NCI-H2081 treated with DMSO at 0.1 percent for 48 hours (cell line): ENCODE data around the gene MORN4.
"Not testable (repeated sequence)": the region's sequence is repeated elsewhere in the genome, so short reads cannot be mapped to it uniquely, and the experiment has no call there.

ENCODE experiments used
- DNase-seq: peaks from one replicate; lab custom pipeline; 2025; lab: John Stamatoyannopoulos, UW

MORN4 gene

GRCh38 chr10:97640868-97641811 lies 7.8 kb upstream of the MORN4 start:
- no peak for DNase-seq

DNA sequence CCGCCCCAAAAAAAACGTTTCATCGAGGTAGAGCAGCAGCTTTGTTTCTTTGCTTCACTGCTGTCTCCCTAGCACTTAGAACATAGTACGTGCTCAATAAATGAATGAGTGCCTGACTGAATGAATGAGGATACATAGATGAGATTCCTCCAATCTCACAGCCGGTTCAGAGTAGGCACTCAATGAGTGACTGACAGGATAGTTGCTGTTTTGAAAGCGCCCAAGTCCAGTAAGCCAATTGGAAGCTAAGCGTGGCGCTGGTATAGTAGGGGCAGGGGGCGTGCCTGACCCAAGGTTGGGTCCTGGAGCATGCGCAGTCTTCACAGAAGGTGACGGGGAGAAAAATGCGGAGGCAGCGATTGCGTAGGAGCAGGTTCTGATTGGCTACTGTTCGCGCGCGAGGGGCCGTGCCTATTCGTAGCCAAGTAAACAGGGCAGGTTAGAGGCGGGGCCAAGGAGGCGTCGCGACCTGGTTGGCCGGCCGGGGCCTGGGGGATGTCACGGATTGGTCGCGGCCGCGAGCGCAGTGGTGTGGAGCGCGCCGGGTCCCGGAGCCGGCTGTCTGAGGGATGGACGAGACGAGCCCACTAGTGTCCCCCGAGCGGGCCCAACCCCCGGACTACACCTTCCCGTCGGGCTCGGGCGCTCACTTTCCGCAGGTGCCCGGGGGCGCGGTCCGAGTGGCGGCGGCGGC lies 7.0 kb upstream of the MORN4 start, which contains the start of gene PI4K2A:
PI4K2A (plus strand) TSS at position 498 of the 694 bp plus-strand sequence; CDS start at position 570, 72 bp downstream.
- peak; percentile 82 for DNase-seq

DNA sequence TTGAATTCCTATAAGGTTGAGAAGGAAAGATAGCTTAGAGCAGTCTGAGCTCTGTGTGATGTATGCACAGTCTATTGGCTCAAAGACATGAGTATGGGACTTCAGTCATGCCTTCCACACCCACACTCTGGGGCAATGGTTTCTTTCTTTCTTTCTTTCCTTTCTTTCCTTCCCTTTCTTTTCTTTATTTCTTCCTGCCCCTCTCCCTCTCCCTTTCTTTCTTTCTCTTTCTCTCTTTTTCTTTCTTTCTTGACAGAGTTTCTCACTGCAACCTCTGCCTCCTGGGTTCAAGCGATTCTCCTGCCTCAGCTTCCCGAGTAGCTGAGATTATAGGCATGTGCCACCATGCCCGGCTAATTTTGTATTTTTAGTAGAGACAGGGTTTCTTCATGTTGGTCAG lies 5.8 kb upstream of the MORN4 start:
- not testable (repeated sequence) for DNase-seq

GRCh38 chr10:97635577-97635976 lies 2.3 kb upstream of the MORN4 start:
- DNase-seq = no peak

GRCh38 chr10:97633921-97634320 lies 621 bp upstream of the MORN4 start:
- no peak for DNase-seq

DNA sequence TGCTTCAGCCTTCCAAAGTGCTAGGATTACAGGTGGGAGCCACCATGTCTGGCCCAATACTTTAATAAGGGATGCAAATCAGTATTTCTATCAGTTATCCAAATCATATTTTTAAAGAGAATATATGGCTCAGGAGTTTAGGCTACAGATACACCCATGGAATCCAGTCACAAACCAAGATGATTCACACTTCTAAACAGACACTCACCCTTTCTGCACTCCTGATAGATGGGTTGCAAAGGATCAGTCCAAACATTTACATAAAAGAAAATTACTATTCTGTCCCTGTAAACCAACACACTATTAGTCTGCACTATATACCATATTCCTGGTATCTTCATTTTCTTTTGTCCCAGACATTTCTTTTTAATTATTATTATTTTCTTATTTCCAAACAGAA lies 2.2 kb downstream of the MORN4 start:
- DNase-seq = no peak

GRCh38 chr10:97629289-97629688 lies 4.0 kb downstream of the MORN4 start:
- DNase-seq = no peak

- no peak for DNase-seq
Measured at GRCh38 chr10:97628228-97628627, 5.1 kb downstream of the MORN4 start.

DNA sequence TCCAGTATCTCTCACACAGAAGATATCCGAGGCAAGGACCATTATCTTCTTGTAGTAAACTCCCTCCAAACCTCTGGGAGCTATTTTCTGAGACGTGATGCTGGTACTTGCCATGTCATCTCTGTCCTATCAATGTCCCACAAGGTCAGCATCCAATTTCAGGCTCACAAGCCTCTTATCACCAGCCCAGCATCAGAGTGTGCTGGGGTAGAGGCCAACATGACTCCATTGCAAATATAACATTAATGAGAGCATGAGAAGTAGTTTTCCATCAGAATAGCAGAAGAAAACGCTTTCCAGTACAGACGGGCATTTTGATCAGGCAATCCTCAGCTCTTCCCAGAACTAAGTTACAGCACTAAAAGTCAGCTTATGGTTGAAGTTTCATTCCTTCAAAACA lies 5.6 kb downstream of the MORN4 start:
- DNase-seq = no peak

GRCh38 chr10:97623277-97623676 lies 10.0 kb downstream of the MORN4 start:
- no peak for DNase-seq

DNA sequence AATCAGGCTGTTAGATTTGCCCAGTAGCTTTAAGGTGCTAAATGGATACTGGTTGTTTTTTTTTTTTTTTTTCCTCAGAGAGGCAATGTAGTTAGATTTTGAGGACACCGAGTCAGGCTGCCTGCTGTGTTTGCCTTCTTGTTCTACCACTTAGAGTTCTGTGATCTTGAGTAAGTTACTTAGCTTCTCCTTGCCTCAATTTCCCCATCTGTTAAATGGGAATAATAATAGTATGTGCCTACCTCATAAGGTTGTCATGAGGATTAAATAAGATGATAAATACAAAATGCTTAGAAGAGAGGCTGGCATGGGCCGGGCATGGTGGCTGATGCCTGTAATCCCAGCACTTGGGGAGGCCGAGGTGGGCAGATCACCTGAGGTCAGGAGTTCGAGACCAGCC lies 14.6 kb downstream of the MORN4 start:
- DNase-seq = no peak

DNA sequence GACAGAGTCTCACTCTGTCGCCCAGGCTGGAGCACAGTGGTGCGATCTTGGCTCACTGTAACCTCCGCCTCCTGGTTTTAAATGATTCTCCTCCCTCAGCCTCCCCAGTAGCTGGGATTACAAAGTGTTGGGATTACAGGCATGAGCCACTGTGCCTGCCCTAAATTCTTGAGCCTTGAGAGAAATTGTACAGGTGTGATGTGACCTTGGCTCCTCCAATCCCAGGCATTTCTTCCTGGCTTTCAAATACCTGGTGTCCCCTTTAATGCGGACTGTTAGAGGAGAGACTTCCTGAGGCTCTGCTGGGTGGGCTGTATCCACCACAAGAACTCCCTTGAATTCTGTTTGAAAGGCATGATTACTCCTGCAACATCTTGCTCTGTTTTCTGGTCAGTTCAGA lies 15.0 kb downstream of the MORN4 start:
- DNase-seq = no peak

- no peak for DNase-seq
Measured at GRCh38 chr10:97612386-97612785, 20.9 kb downstream of the MORN4 start.

DNA sequence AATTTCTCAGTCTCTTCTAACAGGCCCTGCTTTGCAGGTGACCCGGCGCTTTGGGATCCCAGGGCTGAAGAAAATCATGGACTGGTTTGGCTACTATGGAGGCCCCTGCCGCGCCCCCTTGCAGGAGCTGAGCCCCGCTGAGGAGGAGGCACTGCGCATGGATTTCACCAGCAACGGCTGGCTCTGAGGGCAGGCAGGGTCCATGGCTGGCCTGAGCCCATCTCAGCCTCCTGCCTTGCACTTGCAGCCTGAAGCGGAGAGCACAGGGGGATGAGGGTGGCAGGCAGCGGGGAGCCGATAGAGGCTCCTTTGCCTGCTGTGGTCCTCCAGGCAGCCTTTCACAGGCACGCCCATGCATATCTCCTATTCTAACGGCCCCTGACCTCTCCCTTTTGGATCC lies 21.8 kb downstream of the MORN4 start:
- DNase-seq = no peak

DNA sequence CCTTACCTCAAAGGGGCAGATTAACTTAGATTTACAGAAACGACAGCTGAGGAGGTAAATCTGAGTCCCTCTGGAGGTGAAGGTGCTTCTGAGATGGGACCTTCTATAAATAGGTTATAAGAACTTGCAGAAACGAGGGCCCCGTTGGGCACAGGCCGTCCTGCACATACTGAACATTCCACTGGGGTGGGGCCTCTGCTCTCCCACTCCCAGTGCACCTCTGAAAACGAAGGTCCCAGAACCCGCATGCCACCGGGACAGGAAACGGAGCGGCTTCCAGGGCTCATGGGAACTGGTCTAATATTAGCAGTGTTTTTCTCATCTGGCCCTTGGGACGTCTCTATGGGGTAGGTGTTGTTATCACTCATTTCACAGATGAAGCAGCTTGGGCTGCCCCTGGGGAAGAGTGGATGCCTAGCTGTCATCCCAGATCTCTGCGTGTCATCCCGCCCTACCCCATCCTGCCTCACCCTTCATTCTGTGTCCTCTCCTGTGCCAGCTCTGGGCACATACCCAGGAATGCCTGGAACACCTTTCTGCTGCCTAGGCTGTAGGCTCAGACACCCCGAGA lies 24.2 kb downstream of the MORN4 start:
- no peak for DNase-seq

- DNase-seq = no peak
Measured at GRCh38 chr10:97607095-97607636, 26.1 kb downstream of the MORN4 start.

- no peak for DNase-seq
Measured at GRCh38 chr10:97601268-97602215, 31.8 kb downstream of the MORN4 start.

GRCh38 chr10:97600616-97601015 lies 32.7 kb downstream of the MORN4 start:
- no peak for DNase-seq

DNA sequence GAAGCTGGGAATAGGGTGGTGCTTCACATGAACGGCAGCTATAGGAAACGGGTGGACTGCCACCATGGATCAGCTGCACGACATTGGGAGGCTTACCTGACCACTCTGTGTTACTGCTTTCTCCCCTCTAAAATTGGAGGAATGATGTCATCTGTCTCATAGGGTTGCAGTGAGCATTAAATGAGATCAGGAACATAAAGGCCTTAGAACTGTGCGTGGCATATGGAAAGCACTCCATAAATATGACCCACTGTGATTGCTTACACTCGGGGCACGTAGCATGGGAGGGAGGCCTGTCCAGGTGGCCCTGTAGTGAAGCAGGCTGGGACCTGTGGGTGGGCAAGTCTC lies 34.1 kb downstream of the MORN4 start:
- DNase-seq = no peak

GRCh38 chr10:97598407-97599271 lies 34.7 kb downstream of the MORN4 start:
- DNase-seq = no peak

DNA sequence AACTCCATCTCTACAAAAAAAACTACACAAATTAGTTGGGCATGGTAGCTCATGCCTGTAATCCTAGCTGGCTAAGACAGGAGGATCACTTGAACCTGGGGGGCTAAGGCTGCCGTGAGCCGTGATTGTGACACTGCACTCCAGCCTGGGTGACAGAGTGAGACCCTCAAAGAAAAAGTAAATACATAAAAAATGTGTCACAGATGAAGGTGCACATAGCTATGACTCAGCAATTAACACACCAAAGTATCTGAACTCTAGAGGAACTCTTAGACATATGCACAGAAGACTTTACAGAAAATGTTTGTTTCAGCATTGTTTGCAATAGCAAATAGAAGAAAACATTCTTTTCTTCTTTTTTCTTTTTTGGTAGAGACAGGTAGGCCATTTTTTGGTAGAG lies 35.5 kb downstream of the MORN4 start:
- DNase-seq = no peak
